Measurements from ENCODE around the gene TMEM91.

- no peak for TF ChIP-seq EZH2 (IDR thresholded peaks at IDR 0.05; ENCODE audit: insufficient read depth, low read length)
- TF ChIP-seq, protein P1, sequence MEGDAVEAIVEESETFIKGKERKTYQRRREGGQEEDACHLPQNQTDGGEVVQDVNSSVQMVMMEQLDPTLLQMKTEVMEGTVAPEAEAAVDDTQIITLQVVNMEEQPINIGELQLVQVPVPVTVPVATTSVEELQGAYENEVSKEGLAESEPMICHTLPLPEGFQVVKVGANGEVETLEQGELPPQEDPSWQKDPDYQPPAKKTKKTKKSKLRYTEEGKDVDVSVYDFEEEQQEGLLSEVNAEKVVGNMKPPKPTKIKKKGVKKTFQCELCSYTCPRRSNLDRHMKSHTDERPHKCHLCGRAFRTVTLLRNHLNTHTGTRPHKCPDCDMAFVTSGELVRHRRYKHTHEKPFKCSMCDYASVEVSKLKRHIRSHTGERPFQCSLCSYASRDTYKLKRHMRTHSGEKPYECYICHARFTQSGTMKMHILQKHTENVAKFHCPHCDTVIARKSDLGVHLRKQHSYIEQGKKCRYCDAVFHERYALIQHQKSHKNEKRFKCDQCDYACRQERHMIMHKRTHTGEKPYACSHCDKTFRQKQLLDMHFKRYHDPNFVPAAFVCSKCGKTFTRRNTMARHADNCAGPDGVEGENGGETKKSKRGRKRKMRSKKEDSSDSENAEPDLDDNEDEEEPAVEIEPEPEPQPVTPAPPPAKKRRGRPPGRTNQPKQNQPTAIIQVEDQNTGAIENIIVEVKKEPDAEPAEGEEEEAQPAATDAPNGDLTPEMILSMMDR (IDR thresholded peaks at IDR 0.05; ENCODE audit: insufficient read depth, low read depth, low read length) = no peak
These were observed 48.2 kb downstream of the TMEM91 start for GRCh38 chr19:41424335-41425173.
